ENCODE data around the gene IPO13.

The IPO13 gene

DNA sequence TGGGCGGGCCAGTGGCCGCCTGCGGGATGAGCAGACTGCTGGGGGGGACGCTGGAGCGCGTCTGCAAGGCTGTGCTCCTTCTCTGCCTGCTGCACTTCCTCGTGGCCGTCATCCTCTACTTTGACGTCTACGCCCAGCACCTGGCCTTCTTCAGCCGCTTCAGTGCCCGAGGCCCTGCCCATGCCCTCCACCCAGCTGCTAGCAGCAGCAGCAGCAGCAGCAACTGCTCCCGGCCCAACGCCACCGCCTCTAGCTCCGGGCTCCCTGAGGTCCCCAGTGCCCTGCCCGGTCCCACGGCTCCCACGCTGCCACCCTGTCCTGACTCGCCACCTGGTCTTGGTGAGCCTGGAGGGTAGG is 34.4 kb downstream of the IPO13 start:
- TF ChIP-seq, protein P1, sequence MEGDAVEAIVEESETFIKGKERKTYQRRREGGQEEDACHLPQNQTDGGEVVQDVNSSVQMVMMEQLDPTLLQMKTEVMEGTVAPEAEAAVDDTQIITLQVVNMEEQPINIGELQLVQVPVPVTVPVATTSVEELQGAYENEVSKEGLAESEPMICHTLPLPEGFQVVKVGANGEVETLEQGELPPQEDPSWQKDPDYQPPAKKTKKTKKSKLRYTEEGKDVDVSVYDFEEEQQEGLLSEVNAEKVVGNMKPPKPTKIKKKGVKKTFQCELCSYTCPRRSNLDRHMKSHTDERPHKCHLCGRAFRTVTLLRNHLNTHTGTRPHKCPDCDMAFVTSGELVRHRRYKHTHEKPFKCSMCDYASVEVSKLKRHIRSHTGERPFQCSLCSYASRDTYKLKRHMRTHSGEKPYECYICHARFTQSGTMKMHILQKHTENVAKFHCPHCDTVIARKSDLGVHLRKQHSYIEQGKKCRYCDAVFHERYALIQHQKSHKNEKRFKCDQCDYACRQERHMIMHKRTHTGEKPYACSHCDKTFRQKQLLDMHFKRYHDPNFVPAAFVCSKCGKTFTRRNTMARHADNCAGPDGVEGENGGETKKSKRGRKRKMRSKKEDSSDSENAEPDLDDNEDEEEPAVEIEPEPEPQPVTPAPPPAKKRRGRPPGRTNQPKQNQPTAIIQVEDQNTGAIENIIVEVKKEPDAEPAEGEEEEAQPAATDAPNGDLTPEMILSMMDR (conservative IDR thresholded peaks at IDR 0.05): no peak
- TF ChIP-seq ZFX (IDR thresholded peaks at IDR 0.05): no peak

DNA sequence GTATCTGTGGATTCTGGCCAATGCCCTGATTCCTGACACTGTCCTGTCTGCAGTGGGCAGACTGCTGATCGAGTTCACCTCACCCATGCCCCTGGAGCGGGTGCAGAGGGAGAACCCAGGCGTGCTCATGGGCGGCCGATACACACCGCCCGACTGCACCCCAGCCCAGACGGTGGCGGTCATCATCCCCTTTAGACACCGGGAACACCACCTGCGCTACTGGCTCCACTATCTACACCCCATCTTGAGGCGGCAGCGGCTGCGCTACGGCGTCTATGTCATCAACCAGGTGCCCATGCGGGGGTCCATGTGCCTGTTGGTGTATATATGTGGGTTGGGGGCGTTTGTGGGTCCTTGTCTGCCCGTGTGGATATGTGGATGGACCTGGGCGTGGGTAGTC is 34.9 kb downstream of the IPO13 start:
- no peak overlapping the region for H3K27ac ChIP-seq
- no peak for TF ChIP-seq ZFX (IDR thresholded peaks at IDR 0.05)
- TF ChIP-seq, protein P1 (conservative IDR thresholded peaks at IDR 0.05): no peak

More for the DNA sequence above, 34.4 kb downstream of the IPO13 start:
- no peak overlapping the region for H3K27ac ChIP-seq

DNA sequence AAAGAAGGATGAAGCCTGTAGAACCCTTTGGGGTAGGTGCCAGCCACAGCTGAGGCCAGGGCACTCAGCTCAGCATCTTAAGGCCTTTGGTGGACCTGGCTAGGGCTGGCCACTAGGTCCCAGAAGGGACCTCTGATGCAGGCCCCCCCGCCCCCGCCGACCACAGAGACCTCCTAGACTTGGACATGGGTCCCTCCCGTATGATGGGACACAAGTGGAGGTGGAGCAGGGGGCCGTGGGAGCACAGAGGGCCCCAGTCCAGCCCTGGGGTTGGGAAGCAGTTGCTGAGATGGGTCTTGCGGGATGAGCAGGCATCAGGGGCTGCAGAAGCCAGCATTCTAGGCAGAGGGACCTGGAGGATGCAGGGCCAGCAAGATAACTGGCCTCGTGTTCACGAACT is 35.5 kb downstream of the IPO13 start:
- no peak for TF ChIP-seq ZFX (IDR thresholded peaks at IDR 0.05)
- TF ChIP-seq, protein P1 (conservative IDR thresholded peaks at IDR 0.05): no peak
- no peak overlapping the region for H3K27ac ChIP-seq

DNA sequence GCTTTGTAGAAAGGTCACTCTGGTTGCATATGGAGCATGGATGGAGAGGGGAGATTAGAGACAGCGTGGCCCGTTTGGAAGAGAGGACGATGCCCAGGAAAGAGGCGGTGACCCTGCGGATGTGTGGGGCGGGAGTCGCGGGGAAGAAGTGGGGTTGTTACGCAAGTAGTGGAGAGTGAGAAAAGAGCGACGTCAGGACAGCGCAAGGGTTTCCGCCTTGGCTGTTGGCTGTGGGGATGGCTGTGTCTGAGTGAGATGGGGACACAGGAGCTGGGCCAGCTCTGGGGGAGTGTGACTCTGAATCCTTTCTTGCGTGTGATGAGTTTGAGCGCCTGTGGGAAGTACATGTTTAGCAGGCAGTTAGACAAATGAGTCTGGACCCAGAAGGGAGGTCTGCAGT is 36.1 kb downstream of the IPO13 start:
- H3K27ac ChIP-seq: no peak overlapping the region
- TF ChIP-seq, protein P1 (conservative IDR thresholded peaks at IDR 0.05): no peak
- TF ChIP-seq ZFX (IDR thresholded peaks at IDR 0.05): no peak

DNA sequence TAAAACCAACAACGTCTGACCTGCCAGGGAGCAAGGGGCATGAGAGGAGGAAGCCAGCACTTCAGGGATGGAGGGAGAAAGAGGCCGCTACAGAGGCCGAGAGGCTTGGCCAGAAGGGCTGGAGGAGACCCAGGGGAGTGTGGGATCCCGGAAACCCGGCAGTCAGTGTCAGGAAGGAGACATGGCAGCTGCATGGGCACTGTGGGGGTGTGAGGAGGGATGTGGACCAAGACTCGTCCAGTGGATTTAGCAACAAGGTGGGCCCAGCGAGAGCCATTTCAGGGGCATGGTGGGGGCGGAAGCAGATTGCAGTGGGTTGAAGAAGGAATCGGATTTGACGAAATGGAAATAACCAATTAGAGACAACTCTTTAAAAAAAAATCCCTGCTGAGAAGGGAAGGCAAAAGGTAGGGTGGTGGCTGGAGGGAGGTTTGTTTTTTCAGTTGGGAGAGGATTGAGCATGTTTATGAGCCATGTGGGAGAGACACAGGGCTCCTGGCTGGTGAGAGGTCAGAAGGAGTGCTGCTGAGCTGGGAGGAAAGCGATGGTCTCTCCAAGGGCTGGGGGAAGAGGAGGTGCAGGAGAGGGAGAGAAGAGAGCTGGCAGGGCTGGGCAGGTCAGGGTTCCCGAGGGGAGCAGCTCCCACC is 36.6 kb downstream of the IPO13 start:
- no peak overlapping the region for H3K27ac ChIP-seq

DNA sequence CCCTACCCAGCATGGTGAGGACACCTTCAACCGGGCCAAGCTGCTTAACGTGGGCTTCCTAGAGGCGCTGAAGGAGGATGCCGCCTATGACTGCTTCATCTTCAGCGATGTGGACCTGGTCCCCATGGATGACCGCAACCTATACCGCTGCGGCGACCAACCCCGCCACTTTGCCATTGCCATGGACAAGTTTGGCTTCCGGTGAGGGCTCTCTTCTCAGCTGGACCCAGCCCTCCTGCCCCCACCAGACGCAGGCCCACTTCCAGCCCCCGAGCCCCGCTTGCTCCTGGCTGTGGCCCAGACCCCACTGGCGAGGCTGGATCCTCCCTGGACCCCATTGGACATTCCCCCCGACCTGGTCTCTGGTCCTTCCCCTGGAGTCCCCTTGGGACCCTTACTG is 38.1 kb downstream of the IPO13 start:
- TF ChIP-seq ZFX (IDR thresholded peaks at IDR 0.05): no peak
- TF ChIP-seq, protein P1 (conservative IDR thresholded peaks at IDR 0.05): no peak
- no peak overlapping the region for H3K27ac ChIP-seq

More for the DNA sequence above, 36.6 kb downstream of the IPO13 start:
- TF ChIP-seq, protein P1 (conservative IDR thresholded peaks at IDR 0.05): no peak
- no peak for TF ChIP-seq ZFX (IDR thresholded peaks at IDR 0.05)

DNA sequence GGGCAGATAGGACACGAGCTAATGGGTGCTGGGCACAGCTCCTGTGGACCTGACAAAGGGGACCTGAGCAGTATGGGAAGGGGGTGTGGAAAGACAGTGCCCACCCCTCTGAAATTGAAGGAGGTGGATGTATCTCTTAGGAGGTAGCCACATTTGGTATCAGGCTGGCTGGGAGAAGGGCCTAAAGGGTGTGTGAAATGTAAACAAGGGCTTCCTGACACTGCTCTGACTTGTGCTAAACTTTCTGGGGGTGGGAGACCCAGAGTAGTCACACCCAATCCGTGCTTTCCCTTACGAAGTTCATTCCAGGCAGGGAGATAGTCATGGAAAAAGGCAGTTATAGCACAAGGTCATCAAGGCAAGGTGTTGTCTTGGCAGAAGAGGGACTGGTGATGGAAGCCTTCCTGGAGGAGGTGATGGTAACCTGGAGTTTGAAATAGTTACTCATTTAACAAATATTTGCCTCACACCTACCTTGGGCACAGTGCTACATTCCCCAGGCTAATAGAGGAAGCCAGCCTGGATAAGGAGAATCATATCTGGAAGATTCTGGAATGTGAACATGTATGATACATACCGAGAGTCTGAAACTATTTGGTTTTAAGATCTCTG is 39.3 kb downstream of the IPO13 start:
- no peak overlapping the region for H3K27ac ChIP-seq

More for the DNA sequence above, 39.3 kb downstream of the IPO13 start:
- TF ChIP-seq ZFX (IDR thresholded peaks at IDR 0.05): no peak
- TF ChIP-seq, protein P1 (conservative IDR thresholded peaks at IDR 0.05): no peak

Data from C4-2B (cell line).